ENCODE data around the gene SIGLEC7. TPM values are rescaled to one million over a fixed set of nuclear protein-coding genes. Genes with fewer than 3 reads are reported as not detected.

Gene SIGLEC7
- polyA plus RNA-seq, 1 donor from 2014 or later: not detected

DNA sequence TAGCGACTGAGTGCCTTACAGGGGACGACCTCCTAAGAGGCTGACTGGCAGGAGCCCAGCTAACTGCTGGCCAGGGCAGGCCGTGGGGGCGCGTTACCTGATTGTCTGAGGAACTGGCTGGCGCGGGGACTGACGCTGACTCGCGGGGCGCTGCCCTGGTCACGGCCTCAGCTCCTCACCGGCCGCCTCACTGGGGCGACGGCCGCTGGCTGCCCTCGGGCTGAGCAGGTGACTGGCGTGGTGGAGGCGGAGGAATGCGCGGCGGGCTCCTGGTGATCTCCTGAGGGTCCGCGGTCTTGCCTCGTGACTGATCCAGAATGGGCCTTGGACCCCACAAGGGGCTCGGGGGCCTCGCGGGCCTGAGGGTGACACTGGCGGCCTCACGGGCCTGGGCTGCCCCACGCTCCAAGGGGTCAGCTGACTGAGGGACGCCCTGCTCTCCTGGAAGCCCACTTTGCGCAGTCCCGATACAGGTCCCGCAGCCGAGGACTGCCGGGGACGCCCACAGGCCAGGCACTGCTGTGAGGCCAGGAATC, 39.3 kb downstream of the SIGLEC7 start:
- Histone ChIP-seq H4K20me1 (ENCODE audit: insufficient read depth) (no peaks in the 10 kb centered on the region), H2AFZ (ENCODE audit: low read depth, low read length) (no peak overlapping the region), H3K4me3 (ENCODE audit: low read length) (no peak overlapping the region), H3K4me2 (ENCODE audit: low read length) (no peak overlapping the region), H3K79me2 (replicated peaks; ENCODE audit: insufficient read depth, low read length) (no peaks in the 10 kb centered on the region), H3K9me3 (ENCODE audit: low read length) (peaks cover 3% of the 10 kb centered on the region), H3K9me2 (ENCODE audit: insufficient read depth, low read length) (no peaks in the 10 kb centered on the region), H3K36me3 (ENCODE audit: insufficient read depth, low read length) (no peaks in the 10 kb centered on the region), H3K27ac (ENCODE audit: low read length) (no peak overlapping the region), H3F3A (ENCODE audit: insufficient read depth, low read length, poor library complexity, severe bottlenecking) (no peaks in the 10 kb centered on the region), H3K27me3 (ENCODE audit: insufficient read depth, low read depth, low read length) (peaks cover 3% of the 10 kb centered on the region), H3K9ac (ENCODE audit: low read length) (no peak overlapping the region)
- TF ChIP-seq MXI1 (conservative IDR thresholded peaks at IDR 0.05; ENCODE audit: poor library complexity, severe bottlenecking) (no peak), RAD21 (conservative IDR thresholded peaks at IDR 0.05) (no peak), SMC3 (conservative IDR thresholded peaks at IDR 0.05; ENCODE audit: poor library complexity) (no peak), TAF1 (IDR thresholded peaks at IDR 0.05; ENCODE audit: low read depth) (no peak), EP300 (conservative IDR thresholded peaks at IDR 0.05; ENCODE audit: poor library complexity, severe bottlenecking) (no peak), EZH2 (IDR thresholded peaks at IDR 0.05; ENCODE audit: borderline replicate concordance, insufficient read depth, low read length, poor library complexity, severe bottlenecking) (no peak), POLR2AphosphoS5 (IDR thresholded peaks at IDR 0.05) (no peak)
- TF ChIP-seq, protein P1, sequence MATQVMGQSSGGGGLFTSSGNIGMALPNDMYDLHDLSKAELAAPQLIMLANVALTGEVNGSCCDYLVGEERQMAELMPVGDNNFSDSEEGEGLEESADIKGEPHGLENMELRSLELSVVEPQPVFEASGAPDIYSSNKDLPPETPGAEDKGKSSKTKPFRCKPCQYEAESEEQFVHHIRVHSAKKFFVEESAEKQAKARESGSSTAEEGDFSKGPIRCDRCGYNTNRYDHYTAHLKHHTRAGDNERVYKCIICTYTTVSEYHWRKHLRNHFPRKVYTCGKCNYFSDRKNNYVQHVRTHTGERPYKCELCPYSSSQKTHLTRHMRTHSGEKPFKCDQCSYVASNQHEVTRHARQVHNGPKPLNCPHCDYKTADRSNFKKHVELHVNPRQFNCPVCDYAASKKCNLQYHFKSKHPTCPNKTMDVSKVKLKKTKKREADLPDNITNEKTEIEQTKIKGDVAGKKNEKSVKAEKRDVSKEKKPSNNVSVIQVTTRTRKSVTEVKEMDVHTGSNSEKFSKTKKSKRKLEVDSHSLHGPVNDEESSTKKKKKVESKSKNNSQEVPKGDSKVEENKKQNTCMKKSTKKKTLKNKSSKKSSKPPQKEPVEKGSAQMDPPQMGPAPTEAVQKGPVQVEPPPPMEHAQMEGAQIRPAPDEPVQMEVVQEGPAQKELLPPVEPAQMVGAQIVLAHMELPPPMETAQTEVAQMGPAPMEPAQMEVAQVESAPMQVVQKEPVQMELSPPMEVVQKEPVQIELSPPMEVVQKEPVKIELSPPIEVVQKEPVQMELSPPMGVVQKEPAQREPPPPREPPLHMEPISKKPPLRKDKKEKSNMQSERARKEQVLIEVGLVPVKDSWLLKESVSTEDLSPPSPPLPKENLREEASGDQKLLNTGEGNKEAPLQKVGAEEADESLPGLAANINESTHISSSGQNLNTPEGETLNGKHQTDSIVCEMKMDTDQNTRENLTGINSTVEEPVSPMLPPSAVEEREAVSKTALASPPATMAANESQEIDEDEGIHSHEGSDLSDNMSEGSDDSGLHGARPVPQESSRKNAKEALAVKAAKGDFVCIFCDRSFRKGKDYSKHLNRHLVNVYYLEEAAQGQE (IDR thresholded peaks at IDR 0.05; ENCODE audit: borderline replicate concordance): no peak
- TF ChIP-seq, protein P2, sequence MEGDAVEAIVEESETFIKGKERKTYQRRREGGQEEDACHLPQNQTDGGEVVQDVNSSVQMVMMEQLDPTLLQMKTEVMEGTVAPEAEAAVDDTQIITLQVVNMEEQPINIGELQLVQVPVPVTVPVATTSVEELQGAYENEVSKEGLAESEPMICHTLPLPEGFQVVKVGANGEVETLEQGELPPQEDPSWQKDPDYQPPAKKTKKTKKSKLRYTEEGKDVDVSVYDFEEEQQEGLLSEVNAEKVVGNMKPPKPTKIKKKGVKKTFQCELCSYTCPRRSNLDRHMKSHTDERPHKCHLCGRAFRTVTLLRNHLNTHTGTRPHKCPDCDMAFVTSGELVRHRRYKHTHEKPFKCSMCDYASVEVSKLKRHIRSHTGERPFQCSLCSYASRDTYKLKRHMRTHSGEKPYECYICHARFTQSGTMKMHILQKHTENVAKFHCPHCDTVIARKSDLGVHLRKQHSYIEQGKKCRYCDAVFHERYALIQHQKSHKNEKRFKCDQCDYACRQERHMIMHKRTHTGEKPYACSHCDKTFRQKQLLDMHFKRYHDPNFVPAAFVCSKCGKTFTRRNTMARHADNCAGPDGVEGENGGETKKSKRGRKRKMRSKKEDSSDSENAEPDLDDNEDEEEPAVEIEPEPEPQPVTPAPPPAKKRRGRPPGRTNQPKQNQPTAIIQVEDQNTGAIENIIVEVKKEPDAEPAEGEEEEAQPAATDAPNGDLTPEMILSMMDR (IDR thresholded peaks at IDR 0.05; ENCODE audit: poor library complexity, severe bottlenecking): no peak

DNA sequence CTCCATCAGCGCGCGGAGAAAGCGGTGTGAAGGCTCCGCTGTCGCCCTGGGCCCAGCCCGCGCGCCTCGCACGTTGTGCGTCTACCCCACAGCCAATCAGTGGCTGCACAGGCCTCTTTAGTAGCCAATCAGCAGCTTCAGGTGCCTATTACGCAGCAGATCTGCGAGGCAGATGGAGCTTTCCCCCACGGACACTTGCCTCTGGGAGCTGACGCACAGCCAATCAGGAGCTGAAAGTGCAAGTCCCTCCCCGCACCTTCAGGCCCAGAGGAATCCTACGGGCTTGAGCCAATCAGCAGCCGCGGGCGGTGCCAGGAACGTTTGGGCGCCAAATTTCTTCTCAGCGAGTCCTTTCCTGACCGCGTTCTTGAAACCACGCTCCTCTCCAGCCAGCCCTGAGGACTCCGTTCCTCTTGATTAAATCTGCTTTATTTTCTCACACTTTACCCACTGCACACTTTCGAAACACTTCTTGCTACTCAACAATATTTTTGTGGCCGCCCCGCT, 39.9 kb downstream of the SIGLEC7 start:
- no peaks in the 10 kb centered on the region for H3K36me3 ChIP-seq (ENCODE audit: insufficient read depth, low read length)
- peaks cover 3% of the 10 kb centered on the region for H3K9me3 ChIP-seq (ENCODE audit: low read length)
- TF ChIP-seq, protein P2 (IDR thresholded peaks at IDR 0.05; ENCODE audit: poor library complexity, severe bottlenecking): no peak
- TF ChIP-seq POLR2AphosphoS5 (IDR thresholded peaks at IDR 0.05) (no peak), MXI1 (conservative IDR thresholded peaks at IDR 0.05; ENCODE audit: poor library complexity, severe bottlenecking) (no peak), RAD21 (conservative IDR thresholded peaks at IDR 0.05) (no peak)
- H3K27me3 ChIP-seq (ENCODE audit: insufficient read depth, low read depth, low read length): peaks cover 3% of the 10 kb centered on the region
- H4K20me1 ChIP-seq (ENCODE audit: insufficient read depth): no peaks in the 10 kb centered on the region
- H3K9ac ChIP-seq (ENCODE audit: low read length): no peak overlapping the region
- no peaks in the 10 kb centered on the region for H3K79me2 ChIP-seq (replicated peaks; ENCODE audit: insufficient read depth, low read length)
- H3F3A ChIP-seq (ENCODE audit: insufficient read depth, low read length, poor library complexity, severe bottlenecking): no peaks in the 10 kb centered on the region
- H3K9me2 ChIP-seq (ENCODE audit: insufficient read depth, low read length): no peaks in the 10 kb centered on the region
- no peak overlapping the region for H3K4me3 ChIP-seq (ENCODE audit: low read length)
- no peak overlapping the region for H3K27ac ChIP-seq (ENCODE audit: low read length)
- H3K4me2 ChIP-seq (ENCODE audit: low read length): no peak overlapping the region
- no peak overlapping the region for H2AFZ ChIP-seq (ENCODE audit: low read depth, low read length)

All from neural cell (in vitro differentiated cells).